ENCODE measurements around the gene TCL1A.

Gene TCL1A

DNA sequence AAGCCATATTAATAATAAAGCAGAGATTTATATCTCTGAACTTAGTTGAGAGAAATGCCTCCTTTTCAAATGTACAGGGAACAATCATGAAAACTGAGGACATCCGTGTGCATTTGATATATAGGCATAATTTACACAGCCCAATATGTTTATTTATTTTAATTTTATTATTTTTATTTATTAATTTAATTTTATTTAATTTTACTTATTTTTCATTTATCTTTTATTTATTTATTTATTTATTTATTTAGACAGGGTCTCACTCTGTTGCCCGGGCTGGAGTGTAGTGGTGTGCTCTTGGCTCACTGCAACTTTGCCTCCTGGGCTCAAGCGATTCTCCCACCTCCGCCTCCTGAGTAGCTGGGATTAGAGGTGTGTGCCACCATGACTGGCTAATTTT lies 8.4 kb downstream of the TCL1A start:
- POLR2A ChIA-PET, result no interaction called here
- no peak overlapping the region for H3K27ac ChIP-seq (ENCODE audit: extremely low read depth, low read depth, low read length)

DNA sequence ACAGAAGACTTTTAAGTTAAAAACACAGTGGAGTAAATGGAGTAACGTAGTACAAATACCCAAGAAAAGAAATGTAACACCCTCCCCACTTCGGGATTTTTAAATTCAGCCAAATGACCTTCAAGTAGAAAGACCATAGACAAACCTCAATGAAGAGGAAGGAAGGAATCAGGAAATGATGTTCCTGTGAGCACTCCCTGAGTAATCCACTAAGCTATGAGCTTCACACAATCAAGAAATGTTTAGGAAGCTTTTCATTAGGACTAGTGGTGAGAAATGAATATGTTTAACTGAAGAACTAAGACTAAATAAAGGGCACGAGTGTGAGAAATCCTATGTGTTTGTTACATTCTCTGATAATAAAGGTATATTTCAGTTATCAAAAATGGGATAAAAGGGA lies 10.1 kb downstream of the TCL1A start:
- Histone ChIP-seq H3K4me3 (ENCODE audit: low read depth, low read length) (no peak overlapping the region), H3K36me3 (ENCODE audit: control insufficient read depth in 2 of 2, insufficient read depth in 1 of 2, low read length in 2 of 2) (no peaks in the 10 kb centered on the region), H3K27ac (ENCODE audit: extremely low read depth, low read depth, low read length) (no peak overlapping the region), H3K9me3 (ENCODE audit: control insufficient read depth, insufficient read depth, low read depth, low read length) (no peaks in the 10 kb centered on the region), H3K4me1 (ENCODE audit: control insufficient read depth, insufficient read depth, low read length) (peaks cover 19% of the 10 kb centered on the region)
- ChIA-PET CTCF (interaction anchor here (0.5 kb wide), 1 partner anchor 9 kb away, joined by 3 read pairs; no protein-coding TSS in a partner anchor), POLR2A (no interaction called here)
- TF ChIP-seq FEZF1 (tag by site-specific recombination; IDR thresholded peaks at IDR 0.05) (no peak), ZEB2 (tag by site-specific recombination; IDR thresholded peaks at IDR 0.05) (no peak), ZBTB21 (tag by site-specific recombination; IDR thresholded peaks at IDR 0.05) (no peak), ZFP41 (tag by site-specific recombination; IDR thresholded peaks at IDR 0.05; ENCODE audit: borderline replicate concordance) (no peak), ZNF394 (tag by site-specific recombination; IDR thresholded peaks at IDR 0.05; ENCODE audit: borderline replicate concordance) (no peak)
- TF ChIP-seq, protein P1, sequence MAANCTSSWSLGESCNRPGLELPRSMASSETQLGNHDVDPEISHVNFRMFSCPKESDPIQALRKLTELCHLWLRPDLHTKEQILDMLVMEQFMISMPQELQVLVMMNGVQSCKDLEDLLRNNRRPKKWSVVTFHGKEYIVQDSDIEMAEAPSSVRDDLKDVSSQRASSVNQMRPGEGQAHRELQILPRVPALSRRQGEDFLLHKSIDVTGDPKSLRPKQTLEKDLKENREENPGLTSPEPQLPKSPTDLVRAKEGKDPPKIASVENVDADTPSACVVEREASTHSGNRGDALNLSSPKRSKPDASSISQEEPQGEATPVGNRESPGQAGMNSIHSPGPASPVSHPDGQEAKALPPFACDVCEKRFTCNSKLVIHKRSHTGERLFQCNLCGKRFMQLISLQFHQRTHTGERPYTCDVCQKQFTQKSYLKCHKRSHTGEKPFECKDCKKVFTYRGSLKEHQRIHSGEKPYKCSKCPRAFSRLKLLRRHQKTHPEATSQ (tag by site-specific recombination; IDR thresholded peaks at IDR 0.05), result no peak
- TF ChIP-seq, protein P2, sequence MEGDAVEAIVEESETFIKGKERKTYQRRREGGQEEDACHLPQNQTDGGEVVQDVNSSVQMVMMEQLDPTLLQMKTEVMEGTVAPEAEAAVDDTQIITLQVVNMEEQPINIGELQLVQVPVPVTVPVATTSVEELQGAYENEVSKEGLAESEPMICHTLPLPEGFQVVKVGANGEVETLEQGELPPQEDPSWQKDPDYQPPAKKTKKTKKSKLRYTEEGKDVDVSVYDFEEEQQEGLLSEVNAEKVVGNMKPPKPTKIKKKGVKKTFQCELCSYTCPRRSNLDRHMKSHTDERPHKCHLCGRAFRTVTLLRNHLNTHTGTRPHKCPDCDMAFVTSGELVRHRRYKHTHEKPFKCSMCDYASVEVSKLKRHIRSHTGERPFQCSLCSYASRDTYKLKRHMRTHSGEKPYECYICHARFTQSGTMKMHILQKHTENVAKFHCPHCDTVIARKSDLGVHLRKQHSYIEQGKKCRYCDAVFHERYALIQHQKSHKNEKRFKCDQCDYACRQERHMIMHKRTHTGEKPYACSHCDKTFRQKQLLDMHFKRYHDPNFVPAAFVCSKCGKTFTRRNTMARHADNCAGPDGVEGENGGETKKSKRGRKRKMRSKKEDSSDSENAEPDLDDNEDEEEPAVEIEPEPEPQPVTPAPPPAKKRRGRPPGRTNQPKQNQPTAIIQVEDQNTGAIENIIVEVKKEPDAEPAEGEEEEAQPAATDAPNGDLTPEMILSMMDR (tag by site-specific recombination; IDR thresholded peaks at IDR 0.05), result no peak
- TF ChIP-seq, protein P3, sequence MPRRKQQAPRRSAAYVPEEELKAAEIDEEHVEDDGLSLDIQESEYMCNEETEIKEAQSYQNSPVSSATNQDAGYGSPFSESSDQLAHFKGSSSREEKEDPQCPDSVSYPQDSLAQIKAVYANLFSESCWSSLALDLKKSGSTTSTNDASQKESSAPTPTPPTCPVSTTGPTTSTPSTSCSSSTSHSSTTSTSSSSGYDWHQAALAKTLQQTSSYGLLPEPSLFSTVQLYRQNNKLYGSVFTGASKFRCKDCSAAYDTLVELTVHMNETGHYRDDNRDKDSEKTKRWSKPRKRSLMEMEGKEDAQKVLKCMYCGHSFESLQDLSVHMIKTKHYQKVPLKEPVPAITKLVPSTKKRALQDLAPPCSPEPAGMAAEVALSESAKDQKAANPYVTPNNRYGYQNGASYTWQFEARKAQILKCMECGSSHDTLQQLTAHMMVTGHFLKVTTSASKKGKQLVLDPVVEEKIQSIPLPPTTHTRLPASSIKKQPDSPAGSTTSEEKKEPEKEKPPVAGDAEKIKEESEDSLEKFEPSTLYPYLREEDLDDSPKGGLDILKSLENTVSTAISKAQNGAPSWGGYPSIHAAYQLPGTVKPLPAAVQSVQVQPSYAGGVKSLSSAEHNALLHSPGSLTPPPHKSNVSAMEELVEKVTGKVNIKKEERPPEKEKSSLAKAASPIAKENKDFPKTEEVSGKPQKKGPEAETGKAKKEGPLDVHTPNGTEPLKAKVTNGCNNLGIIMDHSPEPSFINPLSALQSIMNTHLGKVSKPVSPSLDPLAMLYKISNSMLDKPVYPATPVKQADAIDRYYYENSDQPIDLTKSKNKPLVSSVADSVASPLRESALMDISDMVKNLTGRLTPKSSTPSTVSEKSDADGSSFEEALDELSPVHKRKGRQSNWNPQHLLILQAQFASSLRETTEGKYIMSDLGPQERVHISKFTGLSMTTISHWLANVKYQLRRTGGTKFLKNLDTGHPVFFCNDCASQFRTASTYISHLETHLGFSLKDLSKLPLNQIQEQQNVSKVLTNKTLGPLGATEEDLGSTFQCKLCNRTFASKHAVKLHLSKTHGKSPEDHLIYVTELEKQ (tag by site-specific recombination; IDR thresholded peaks at IDR 0.05; ENCODE audit: borderline replicate concordance), result no peak
- TF ChIP-seq, protein P4, sequence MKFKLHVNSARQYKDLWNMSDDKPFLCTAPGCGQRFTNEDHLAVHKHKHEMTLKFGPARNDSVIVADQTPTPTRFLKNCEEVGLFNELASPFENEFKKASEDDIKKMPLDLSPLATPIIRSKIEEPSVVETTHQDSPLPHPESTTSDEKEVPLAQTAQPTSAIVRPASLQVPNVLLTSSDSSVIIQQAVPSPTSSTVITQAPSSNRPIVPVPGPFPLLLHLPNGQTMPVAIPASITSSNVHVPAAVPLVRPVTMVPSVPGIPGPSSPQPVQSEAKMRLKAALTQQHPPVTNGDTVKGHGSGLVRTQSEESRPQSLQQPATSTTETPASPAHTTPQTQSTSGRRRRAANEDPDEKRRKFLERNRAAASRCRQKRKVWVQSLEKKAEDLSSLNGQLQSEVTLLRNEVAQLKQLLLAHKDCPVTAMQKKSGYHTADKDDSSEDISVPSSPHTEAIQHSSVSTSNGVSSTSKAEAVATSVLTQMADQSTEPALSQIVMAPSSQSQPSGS (tag by site-specific recombination; IDR thresholded peaks at IDR 0.05; ENCODE audit: low read depth), result no peak

More for the DNA sequence above, 8.4 kb downstream of the TCL1A start:
- H3K36me3 ChIP-seq (ENCODE audit: control insufficient read depth in 2 of 2, insufficient read depth in 1 of 2, low read length in 2 of 2), result no peaks in the 10 kb centered on the region
- H3K9me3 ChIP-seq (ENCODE audit: control insufficient read depth, insufficient read depth, low read depth, low read length), result no peaks in the 10 kb centered on the region
- peaks cover 10% of the 10 kb centered on the region for H3K4me1 ChIP-seq (ENCODE audit: control insufficient read depth, insufficient read depth, low read length)
- CTCF ChIA-PET, result no interaction called here
- H3K4me3 ChIP-seq (ENCODE audit: low read depth, low read length), result no peak overlapping the region
- TF ChIP-seq ZNF544 (tag by site-specific recombination; IDR thresholded peaks at IDR 0.05), result no peak
- TF ChIP-seq ZNF140 (tag by site-specific recombination; IDR thresholded peaks at IDR 0.05), result no peak
- no peak for TF ChIP-seq ZSCAN30 (tag by site-specific recombination; IDR thresholded peaks at IDR 0.05)
- TF ChIP-seq ZNF169 (tag by site-specific recombination; IDR thresholded peaks at IDR 0.05), result no peak
- no peak for TF ChIP-seq ZBTB1 (tag by site-specific recombination; IDR thresholded peaks at IDR 0.05)
- TF ChIP-seq, protein P5, sequence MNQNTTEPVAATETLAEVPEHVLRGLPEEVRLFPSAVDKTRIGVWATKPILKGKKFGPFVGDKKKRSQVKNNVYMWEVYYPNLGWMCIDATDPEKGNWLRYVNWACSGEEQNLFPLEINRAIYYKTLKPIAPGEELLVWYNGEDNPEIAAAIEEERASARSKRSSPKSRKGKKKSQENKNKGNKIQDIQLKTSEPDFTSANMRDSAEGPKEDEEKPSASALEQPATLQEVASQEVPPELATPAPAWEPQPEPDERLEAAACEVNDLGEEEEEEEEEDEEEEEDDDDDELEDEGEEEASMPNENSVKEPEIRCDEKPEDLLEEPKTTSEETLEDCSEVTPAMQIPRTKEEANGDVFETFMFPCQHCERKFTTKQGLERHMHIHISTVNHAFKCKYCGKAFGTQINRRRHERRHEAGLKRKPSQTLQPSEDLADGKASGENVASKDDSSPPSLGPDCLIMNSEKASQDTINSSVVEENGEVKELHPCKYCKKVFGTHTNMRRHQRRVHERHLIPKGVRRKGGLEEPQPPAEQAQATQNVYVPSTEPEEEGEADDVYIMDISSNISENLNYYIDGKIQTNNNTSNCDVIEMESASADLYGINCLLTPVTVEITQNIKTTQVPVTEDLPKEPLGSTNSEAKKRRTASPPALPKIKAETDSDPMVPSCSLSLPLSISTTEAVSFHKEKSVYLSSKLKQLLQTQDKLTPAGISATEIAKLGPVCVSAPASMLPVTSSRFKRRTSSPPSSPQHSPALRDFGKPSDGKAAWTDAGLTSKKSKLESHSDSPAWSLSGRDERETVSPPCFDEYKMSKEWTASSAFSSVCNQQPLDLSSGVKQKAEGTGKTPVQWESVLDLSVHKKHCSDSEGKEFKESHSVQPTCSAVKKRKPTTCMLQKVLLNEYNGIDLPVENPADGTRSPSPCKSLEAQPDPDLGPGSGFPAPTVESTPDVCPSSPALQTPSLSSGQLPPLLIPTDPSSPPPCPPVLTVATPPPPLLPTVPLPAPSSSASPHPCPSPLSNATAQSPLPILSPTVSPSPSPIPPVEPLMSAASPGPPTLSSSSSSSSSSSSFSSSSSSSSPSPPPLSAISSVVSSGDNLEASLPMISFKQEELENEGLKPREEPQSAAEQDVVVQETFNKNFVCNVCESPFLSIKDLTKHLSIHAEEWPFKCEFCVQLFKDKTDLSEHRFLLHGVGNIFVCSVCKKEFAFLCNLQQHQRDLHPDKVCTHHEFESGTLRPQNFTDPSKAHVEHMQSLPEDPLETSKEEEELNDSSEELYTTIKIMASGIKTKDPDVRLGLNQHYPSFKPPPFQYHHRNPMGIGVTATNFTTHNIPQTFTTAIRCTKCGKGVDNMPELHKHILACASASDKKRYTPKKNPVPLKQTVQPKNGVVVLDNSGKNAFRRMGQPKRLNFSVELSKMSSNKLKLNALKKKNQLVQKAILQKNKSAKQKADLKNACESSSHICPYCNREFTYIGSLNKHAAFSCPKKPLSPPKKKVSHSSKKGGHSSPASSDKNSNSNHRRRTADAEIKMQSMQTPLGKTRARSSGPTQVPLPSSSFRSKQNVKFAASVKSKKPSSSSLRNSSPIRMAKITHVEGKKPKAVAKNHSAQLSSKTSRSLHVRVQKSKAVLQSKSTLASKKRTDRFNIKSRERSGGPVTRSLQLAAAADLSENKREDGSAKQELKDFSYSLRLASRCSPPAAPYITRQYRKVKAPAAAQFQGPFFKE (tag by site-specific recombination; IDR thresholded peaks at IDR 0.05; ENCODE audit: borderline replicate concordance), result no peak
- no peak for TF ChIP-seq BCL11A (tag by site-specific recombination; IDR thresholded peaks at IDR 0.05; ENCODE audit: low read depth)
- no peak for TF ChIP-seq GFI1B (tag by site-specific recombination; IDR thresholded peaks at IDR 0.05)
- TF ChIP-seq, protein P6, sequence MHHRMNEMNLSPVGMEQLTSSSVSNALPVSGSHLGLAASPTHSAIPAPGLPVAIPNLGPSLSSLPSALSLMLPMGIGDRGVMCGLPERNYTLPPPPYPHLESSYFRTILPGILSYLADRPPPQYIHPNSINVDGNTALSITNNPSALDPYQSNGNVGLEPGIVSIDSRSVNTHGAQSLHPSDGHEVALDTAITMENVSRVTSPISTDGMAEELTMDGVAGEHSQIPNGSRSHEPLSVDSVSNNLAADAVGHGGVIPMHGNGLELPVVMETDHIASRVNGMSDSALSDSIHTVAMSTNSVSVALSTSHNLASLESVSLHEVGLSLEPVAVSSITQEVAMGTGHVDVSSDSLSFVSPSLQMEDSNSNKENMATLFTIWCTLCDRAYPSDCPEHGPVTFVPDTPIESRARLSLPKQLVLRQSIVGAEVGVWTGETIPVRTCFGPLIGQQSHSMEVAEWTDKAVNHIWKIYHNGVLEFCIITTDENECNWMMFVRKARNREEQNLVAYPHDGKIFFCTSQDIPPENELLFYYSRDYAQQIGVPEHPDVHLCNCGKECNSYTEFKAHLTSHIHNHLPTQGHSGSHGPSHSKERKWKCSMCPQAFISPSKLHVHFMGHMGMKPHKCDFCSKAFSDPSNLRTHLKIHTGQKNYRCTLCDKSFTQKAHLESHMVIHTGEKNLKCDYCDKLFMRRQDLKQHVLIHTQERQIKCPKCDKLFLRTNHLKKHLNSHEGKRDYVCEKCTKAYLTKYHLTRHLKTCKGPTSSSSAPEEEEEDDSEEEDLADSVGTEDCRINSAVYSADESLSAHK (tag by site-specific recombination; IDR thresholded peaks at IDR 0.05), result no peak
- TF ChIP-seq ZNF549 (tag by site-specific recombination; IDR thresholded peaks at IDR 0.05), result no peak
